ENCODE data around the gene RNF103.

RNF103 gene

DNA sequence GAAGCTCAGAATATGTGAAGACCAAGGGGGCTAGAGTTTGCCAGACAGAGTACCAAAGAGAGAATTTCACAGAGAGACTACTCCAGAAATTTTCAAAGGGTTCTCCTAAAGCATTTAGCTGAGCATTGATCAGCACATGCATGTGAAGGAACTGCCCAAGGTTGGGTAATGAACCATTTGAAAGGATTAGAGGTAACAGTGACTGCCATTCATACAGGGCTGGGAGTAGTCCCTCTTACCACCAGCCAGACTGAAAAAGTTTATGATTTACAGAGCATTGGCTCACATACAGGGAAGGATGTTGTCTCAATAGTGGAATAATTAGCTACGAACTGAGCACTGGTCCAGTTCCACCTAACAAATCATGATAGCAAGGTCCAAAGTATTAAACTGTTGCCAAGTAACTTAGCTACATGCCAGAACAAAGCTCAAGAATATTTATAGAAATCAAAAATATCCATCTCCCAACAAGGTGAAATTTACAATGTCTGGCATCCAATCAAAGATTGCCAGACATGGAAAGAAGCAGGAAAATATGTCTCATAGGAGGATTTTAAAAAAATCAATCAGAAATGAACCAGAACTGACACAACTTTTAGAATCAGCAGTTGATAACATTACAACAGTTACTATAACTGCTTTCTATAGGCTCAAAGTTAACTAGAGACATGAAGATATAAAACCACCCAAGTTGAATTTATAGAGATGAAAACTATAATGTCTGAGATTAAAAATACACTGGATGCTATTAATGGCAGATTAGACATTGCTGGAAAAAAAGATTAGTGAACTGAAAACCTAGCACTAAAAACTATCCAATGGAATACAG, 25.7 kb upstream of the RNF103 start:
- TF ChIP-seq CTCF (IDR thresholded peaks at IDR 0.05; ENCODE audit: low read length) (no peak), EZH2 (optimal IDR thresholded peaks at IDR 0.05; ENCODE audit: low read depth, low read length) (no peak), EZH2phosphoT487 (IDR thresholded peaks at IDR 0.05; ENCODE audit: low read length) (no peak)
- no peak overlapping the region for H3K4me2 ChIP-seq (ENCODE audit: low read depth, low read length)

DNA sequence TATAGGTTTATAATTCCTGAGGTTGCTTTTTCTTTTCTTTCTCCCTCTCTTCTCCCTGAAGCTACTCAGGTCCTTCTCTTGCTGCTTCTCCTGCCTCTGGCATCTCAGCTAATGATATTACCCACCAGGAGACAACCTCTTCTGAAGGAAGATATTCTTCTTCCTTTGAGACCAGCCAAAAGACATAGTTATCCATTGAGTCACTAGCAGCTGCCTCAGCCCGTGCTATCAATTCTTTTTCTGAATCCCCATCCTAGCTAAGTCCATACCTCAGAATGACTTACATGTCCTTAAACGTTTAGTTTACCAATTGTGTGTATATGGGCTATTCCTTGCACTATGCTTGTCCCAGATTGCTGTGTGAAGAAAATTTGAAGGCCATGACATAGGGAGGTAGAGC, 25.0 kb upstream of the RNF103 start:
- no peak for DNase-seq

More for the DNA sequence above, 25.7 kb upstream of the RNF103 start:
- H3K27ac ChIP-seq (ENCODE audit: low read length) = no peak overlapping the region
- H3K79me2 ChIP-seq (ENCODE audit: low read length) = no peaks in the 10 kb centered on the region
- H3F3A ChIP-seq (ENCODE audit: insufficient read depth, low read length) = no peaks in the 10 kb centered on the region
- no peaks in the 10 kb centered on the region for H3K9me3 ChIP-seq (replicated peaks; ENCODE audit: insufficient read depth, low read length)
- H3K4me1 ChIP-seq (ENCODE audit: low read length) = no peaks in the 10 kb centered on the region
- no peak overlapping the region for H2AFZ ChIP-seq (ENCODE audit: low read length)
- DNase-seq = no peak
- H3K36me3 ChIP-seq (replicated peaks; ENCODE audit: insufficient read depth, low read length) = no peaks in the 10 kb centered on the region
- H3K9me2 ChIP-seq (replicated peaks; ENCODE audit: insufficient read depth, low read length) = no peaks in the 10 kb centered on the region
- H3K4me3 ChIP-seq (ENCODE audit: low read length) = no peak overlapping the region
- H3K27me3 ChIP-seq (replicated peaks; ENCODE audit: insufficient read depth, low read length) = no peaks in the 10 kb centered on the region
- no peak overlapping the region for H3K9ac ChIP-seq (ENCODE audit: low read length)
- no peaks in the 10 kb centered on the region for H4K20me1 ChIP-seq (ENCODE audit: insufficient read depth, low read length)

GRCh38 chr2:86646865-86647264, 23.2 kb upstream of the RNF103 start:
- H3F3A ChIP-seq (ENCODE audit: insufficient read depth, low read length) = no peaks in the 10 kb centered on the region
- no peak overlapping the region for H3K9ac ChIP-seq (ENCODE audit: low read length)
- no peak overlapping the region for H3K4me2 ChIP-seq (ENCODE audit: low read depth, low read length)
- H3K9me3 ChIP-seq (replicated peaks; ENCODE audit: insufficient read depth, low read length) = no peaks in the 10 kb centered on the region
- H3K79me2 ChIP-seq (ENCODE audit: low read length) = no peaks in the 10 kb centered on the region
- H3K27ac ChIP-seq (ENCODE audit: low read length) = no peak overlapping the region
- H3K36me3 ChIP-seq (replicated peaks; ENCODE audit: insufficient read depth, low read length) = no peaks in the 10 kb centered on the region
- H3K4me3 ChIP-seq (ENCODE audit: low read length) = no peak overlapping the region
- no peak for TF ChIP-seq CTCF (IDR thresholded peaks at IDR 0.05; ENCODE audit: low read length)
- TF ChIP-seq EZH2phosphoT487 (IDR thresholded peaks at IDR 0.05; ENCODE audit: low read length) = no peak
- TF ChIP-seq EZH2 (optimal IDR thresholded peaks at IDR 0.05; ENCODE audit: low read depth, low read length) = no peak
- DNase-seq = no peak
- no peaks in the 10 kb centered on the region for H3K9me2 ChIP-seq (replicated peaks; ENCODE audit: insufficient read depth, low read length)
- H3K4me1 ChIP-seq (ENCODE audit: low read length) = no peaks in the 10 kb centered on the region
- no peaks in the 10 kb centered on the region for H4K20me1 ChIP-seq (ENCODE audit: insufficient read depth, low read length)
- H3K27me3 ChIP-seq (replicated peaks; ENCODE audit: insufficient read depth, low read length) = no peaks in the 10 kb centered on the region
- no peak overlapping the region for H2AFZ ChIP-seq (ENCODE audit: low read length)

More for the DNA sequence above, 25.0 kb upstream of the RNF103 start:
- no peaks in the 10 kb centered on the region for H3K79me2 ChIP-seq (ENCODE audit: low read length)
- no peak overlapping the region for H3K4me2 ChIP-seq (ENCODE audit: low read depth, low read length)
- H3K27ac ChIP-seq (ENCODE audit: low read length) = no peak overlapping the region
- H2AFZ ChIP-seq (ENCODE audit: low read length) = no peak overlapping the region
- no peak overlapping the region for H3K4me3 ChIP-seq (ENCODE audit: low read length)
- H3K9me2 ChIP-seq (replicated peaks; ENCODE audit: insufficient read depth, low read length) = no peaks in the 10 kb centered on the region
- no peaks in the 10 kb centered on the region for H3K4me1 ChIP-seq (ENCODE audit: low read length)
- TF ChIP-seq CTCF (IDR thresholded peaks at IDR 0.05; ENCODE audit: low read length) (no peak), EZH2 (optimal IDR thresholded peaks at IDR 0.05; ENCODE audit: low read depth, low read length) (no peak), EZH2phosphoT487 (IDR thresholded peaks at IDR 0.05; ENCODE audit: low read length) (no peak)
- H3F3A ChIP-seq (ENCODE audit: insufficient read depth, low read length) = no peaks in the 10 kb centered on the region
- no peaks in the 10 kb centered on the region for H3K27me3 ChIP-seq (replicated peaks; ENCODE audit: insufficient read depth, low read length)
- no peaks in the 10 kb centered on the region for H3K36me3 ChIP-seq (replicated peaks; ENCODE audit: insufficient read depth, low read length)
- no peaks in the 10 kb centered on the region for H3K9me3 ChIP-seq (replicated peaks; ENCODE audit: insufficient read depth, low read length)
- no peaks in the 10 kb centered on the region for H4K20me1 ChIP-seq (ENCODE audit: insufficient read depth, low read length)
- H3K9ac ChIP-seq (ENCODE audit: low read length) = no peak overlapping the region
